Stomach (tissue), 9 donors: ENCODE data around the gene PYGM. TPM values are rescaled to one million over a fixed set of nuclear protein-coding genes. Genes with fewer than 3 reads are reported as not detected.

Experiments used
- DNase-seq, 2 donors: peaks; one replicate each; pipeline versions ENCODE4 v3.0.0 to v3.0.0-alpha.2; 2013 to 2019
- H3K27ac ChIP-seq, 5 donors: fragments of 200-600 bp in 4 of 5; sonication (generic) in 4 of 5; one replicate each; pipeline ENCODE4 v1.5.1; 2013 to 2019; ENCODE audit warnings: mild to moderate bottlenecking in 1 of 5, moderate library complexity in 1 of 5
- H3K27me3 ChIP-seq, 3 donors: fragments of 200-600 bp; sonication (generic); one replicate each; pipeline ENCODE4 v1.5.1; 2017 to 2019; ENCODE audit warnings: mixed run types in 1 of 3
- H3K36me3 ChIP-seq, 4 donors: fragments of 200-600 bp; sonication (generic); 1 replicate in 3 of 4; 2 replicates in 1 of 4; pipeline ENCODE4 v1.5.1; 2016 to 2019
- H3K4me1 ChIP-seq, 4 donors: fragments of 200-600 bp; sonication (generic); one replicate each; pipeline ENCODE4 v1.5.1; 2016 to 2019
- H3K4me3 ChIP-seq, 4 donors: fragments of 200-600 bp; sonication (generic) in 3 of 4; one replicate each; pipeline ENCODE4 v1.5.1; 2016 to 2019; ENCODE audit warnings: mild to moderate bottlenecking in 1 of 4
- H3K9me3 ChIP-seq, 4 donors: fragments of 200-600 bp; sonication (generic); one replicate each; pipeline ENCODE4 v1.5.1; 2016 to 2019
- CTCF ChIP-seq, 7 experiments: fragments of 450-650 bp in 4 of 7; fragments of 200-600 bp in 3 of 7; sonication (generic) in 3 of 7; IDR thresholded peaks; one replicate each; pipeline ENCODE4 v1.5.1; 2016 to 2019; ENCODE audit warnings: antibody characterized with exemption in 7 of 7, control low read depth in 2 of 7, mild to moderate bottlenecking in 1 of 7
- EP300 ChIP-seq: sonication (generic); formaldehyde crosslinking; IDR thresholded peaks from one replicate; pipeline ENCODE4 v1.6.1; 2017; ENCODE audit warnings: antibody characterized with exemption
- POLR2A ChIP-seq, 4 donors: fragments of 450-650 bp; IDR thresholded peaks; one replicate each; pipeline ENCODE4 v1.6.1; 2016; ENCODE audit warnings: antibody characterized with exemption in 4 of 4, control low read depth in 2 of 4, mild to moderate bottlenecking in 1 of 4, moderate library complexity in 1 of 4
- POLR2AphosphoS5 ChIP-seq, 3 donors: sonication (generic); formaldehyde crosslinking; IDR thresholded peaks; one replicate each; pipeline ENCODE4 v1.6.1; 2016; ENCODE audit warnings: antibody characterized with exemption in 3 of 3
- WGBS, 5 donors: extraction: QIAGEN DNeasy Blood & Tissue Kit in 3 of 5; methylation state at CpG; one replicate each; pipeline versions ENCODE4 v1.1.5 to v1.1.7; 2013 to 2018; 5-methylcytosine and 5-hydroxymethylcytosine counted together
- intact Hi-C: fragments of 100-400 bp; cut with DNase I; formaldehyde crosslinking; loops from one replicate; pipeline ENCODE4 v1.15.1; 2023; ENCODE audit warnings: low total_unique reads
- polyA plus RNA-seq, 3 donors: library from polyadenylated mRNA; stranded (reverse); fragments of 200-250 nt; gene quantifications; one replicate each; pipeline ENCODE4 v1.2.3, GENCODE V29; 2013
- total RNA-seq, 5 donors: library from RNA; depleted of rRNA; stranded (reverse); fragments of >200 nt; gene quantifications; one replicate each; pipeline versions ENCODE4 v1.1.0 to v1.2.3, GENCODE V29; 2014 to 2016
- donor health status: healthy with polysubstance abuse.
- donor health status: Bipolar disorder and iron deficiency.
- donor health status: healthy.

PYGM gene
- total and polyA plus RNA-seq, 8 donors: 0.37 to 3.5 (median 1.8) TPM; not detected in 1

DNA sequence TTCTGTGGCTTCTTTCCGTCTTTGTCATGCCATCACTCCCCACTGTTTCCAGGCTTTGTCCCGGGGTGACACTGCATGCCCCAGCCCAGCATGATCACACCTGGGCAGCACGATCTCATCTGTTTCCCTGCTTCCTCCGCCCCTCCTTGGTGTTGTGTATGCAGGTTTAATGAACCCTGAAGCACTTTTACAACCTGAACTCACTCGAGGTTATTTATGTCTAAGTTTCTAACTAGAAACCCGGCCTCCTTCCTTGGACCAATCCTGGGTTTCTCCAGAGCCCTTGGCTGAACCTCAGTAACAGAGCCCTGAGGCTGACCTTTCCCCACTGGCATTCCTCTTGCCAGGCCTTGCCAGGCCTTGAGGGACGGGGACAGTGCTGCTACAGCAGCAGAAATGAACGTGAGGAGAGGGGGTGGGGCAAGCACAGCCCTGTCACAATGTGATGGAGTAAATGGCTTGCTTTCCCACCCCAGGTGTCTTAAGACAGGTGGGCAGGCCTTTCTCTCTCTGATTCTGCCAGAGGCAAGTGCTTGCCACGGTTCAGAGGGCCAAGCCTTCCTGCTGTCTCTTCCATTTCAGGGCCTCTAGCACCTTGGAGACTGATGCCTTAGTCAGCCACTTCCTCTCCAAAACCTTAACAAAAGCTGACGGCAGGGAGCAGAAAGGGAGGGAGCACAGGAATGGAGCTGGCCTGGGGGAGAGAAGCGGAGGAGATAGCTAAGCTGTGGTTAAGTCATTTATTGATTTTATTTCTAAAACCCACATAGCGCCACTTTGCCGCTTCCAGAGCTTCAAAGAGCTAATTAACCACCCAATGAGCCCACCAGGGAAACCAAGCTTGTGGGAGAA is 3.1 kb upstream of the PYGM start:
- no peak overlapping the region for H3K4me3 ChIP-seq
- H3K27ac ChIP-seq: peak overlapping the region in 4 of 5 donors; percentile 49 to 77 (median 71)
- WGBS, 5 donors: 46 to 61% (median 54%) methylated on average over 13 of the region's 13 CpGs
- peaks cover 58 to 62% (median 59%) of the 10 kb centered on the region in 4 donors for H3K36me3 ChIP-seq
- H3K9me3 ChIP-seq: no peaks in the 10 kb centered on the region
- intact Hi-C loops: no loop called here
- peaks cover 41 to 98% (median 67%) of the 10 kb centered on the region in 4 donors for H3K4me1 ChIP-seq
- H3K27me3 ChIP-seq: no peaks in the 10 kb centered on the region
- peak; percentile 23 to 28 for DNase-seq
- no peak for TF ChIP-seq POLR2AphosphoS5 (IDR thresholded peaks at IDR 0.05)
- no peak for TF ChIP-seq POLR2A (IDR thresholded peaks at IDR 0.05)
- no peak for TF ChIP-seq CTCF (IDR thresholded peaks at IDR 0.05)
- no peak for TF ChIP-seq EP300

DNA sequence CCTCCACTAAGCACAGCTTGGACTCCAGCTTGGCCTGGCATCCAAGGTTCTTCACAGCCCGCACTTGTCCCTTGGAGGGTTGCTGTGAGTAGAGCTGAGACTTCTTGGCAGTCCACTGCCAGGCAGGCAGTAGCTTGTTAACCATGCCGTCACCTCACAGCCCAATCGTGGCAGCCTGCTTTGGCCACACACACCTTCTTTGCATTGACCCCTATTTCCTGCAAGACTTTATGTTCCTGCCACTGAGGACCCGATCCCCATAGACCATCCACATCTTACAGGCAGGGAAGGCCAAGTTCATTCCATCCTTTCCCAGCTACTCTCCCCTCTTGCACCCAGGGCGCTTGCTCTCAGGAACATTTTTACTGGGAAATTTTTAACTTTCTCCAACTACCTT is 2.5 kb upstream of the PYGM start:
- Histone ChIP-seq H3K27ac (peak overlapping the region in 3 of 5 donors; percentile 49 to 77 (median 75)), H3K27me3 (no peaks in the 10 kb centered on the region), H3K4me3 (no peak overlapping the region), H3K9me3 (no peaks in the 10 kb centered on the region), H3K36me3 (peaks cover 51 to 56% (median 53%) of the 10 kb centered on the region in 4 donors), H3K4me1 (peaks cover 41 to 92% (median 63%) of the 10 kb centered on the region in 4 donors)
- DNase-seq: peak; percentile 5 to 24
- intact Hi-C loops: no loop called here
- 63 to 74% (median 69%) methylated on average over 5 of the region's 5 CpGs for WGBS, 5 donors
- TF ChIP-seq CTCF (IDR thresholded peaks at IDR 0.05): no peak
- TF ChIP-seq POLR2A (IDR thresholded peaks at IDR 0.05): no peak
- peak in 1 of 3 donors; percentile 24 for TF ChIP-seq POLR2AphosphoS5 (IDR thresholded peaks at IDR 0.05)

DNA sequence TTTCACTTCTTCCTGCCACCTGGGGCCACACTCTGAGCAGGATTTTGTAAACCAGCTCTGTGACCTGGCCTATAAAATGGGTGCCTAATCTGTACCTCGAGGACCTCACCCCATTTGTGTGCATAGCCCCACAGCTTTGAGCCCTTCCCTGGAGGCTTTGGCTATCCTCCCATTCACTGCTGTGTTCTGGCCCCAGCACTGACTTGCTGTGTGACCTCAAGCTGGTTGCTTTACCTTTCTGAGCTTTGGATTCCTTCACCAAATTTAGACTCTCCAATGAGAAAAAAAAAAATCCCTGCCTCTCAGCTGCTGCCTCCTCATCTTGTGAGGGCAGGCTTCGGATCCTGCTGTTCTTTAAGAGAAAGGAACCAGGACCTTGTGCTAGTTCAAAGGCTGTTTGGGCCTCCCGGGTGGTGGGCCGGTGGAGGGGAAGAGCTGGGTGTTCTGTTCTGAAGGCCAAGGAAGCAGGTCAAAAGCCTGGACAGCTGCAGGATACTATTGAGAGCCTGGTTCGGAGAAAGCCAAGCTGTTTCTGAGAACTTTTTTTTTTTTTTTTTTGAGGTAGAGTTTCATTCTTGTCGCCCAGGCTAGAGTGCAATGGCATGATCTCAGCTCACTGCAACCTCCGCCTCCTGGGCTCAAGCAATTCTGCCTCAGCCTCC is 1.1 kb upstream of the PYGM start:
- intact Hi-C loops: no loop called here
- 49 to 65% (median 61%) methylated on average over 7 of the region's 7 CpGs for WGBS, 5 donors
- TF ChIP-seq POLR2A (IDR thresholded peaks at IDR 0.05) (no peak), POLR2AphosphoS5 (IDR thresholded peaks at IDR 0.05) (no peak), CTCF (IDR thresholded peaks at IDR 0.05) (no peak), EP300 (no peak)
- Histone ChIP-seq H3K36me3 (peaks cover 38 to 42% (median 39%) of the 10 kb centered on the region in 4 donors), H3K9me3 (no peaks in the 10 kb centered on the region), H3K4me3 (no peak overlapping the region), H3K4me1 (peaks cover 41 to 78% (median 63%) of the 10 kb centered on the region in 4 donors), H3K27ac (peak overlapping the region in 4 of 5 donors; percentile 33 to 77 (median 55)), H3K27me3 (no peaks in the 10 kb centered on the region)
- DNase-seq: peak in 1 of 2 donors; percentile 4

- Histone ChIP-seq H3K27me3 (no peaks in the 10 kb centered on the region), H3K27ac (peak overlapping the region in 4 of 5 donors; percentile 57 to 77 (median 68)), H3K9me3 (no peaks in the 10 kb centered on the region), H3K4me1 (peaks cover 29 to 61% (median 48%) of the 10 kb centered on the region in 4 donors), H3K36me3 (peaks cover 21 to 26% (median 24%) of the 10 kb centered on the region in 4 donors), H3K4me3 (peak overlapping the region; percentile 14 to 35 (median 28))
- intact Hi-C loops: no loop called here
- TF ChIP-seq CTCF (IDR thresholded peaks at IDR 0.05) (no peak), POLR2A (IDR thresholded peaks at IDR 0.05) (no peak), POLR2AphosphoS5 (IDR thresholded peaks at IDR 0.05) (no peak), EP300 (no peak)
- WGBS, 5 donors: 57 to 74% (median 63%) methylated on average over 13 to 21 of the region's 21 CpGs
- peak in 1 of 2 donors; percentile 25 for DNase-seq
Measured at GRCh38 chr11:64759131-64759721, 548 bp downstream of the PYGM start.
